Thoracic aorta (tissue), 2 donors: ENCODE data around the gene CACNA1B. TPM values are rescaled to one million over a fixed set of nuclear protein-coding genes. Genes with fewer than 3 reads are reported as not detected.
A peak's percentile ranks its signal among the peaks of the same experiment; 100 is the strongest.
"Not testable (repeated sequence)": the region's sequence is repeated elsewhere in the genome, so short reads cannot be mapped to it uniquely, and the experiment has no call there.

Source experiments
- ATAC-seq: fragments of 150-250 bp; one replicate; pipeline ENCODE4 v1.8.0; 2017; ENCODE audit warnings: low read depth; ENCODE audit not compliant: insufficient number of reproducible peaks, low FRiP score
- DNase-seq: peaks from one replicate; pipeline ENCODE4 v3.0.0-alpha.2; 2020; ENCODE audit warnings: low spot score
- H3K27ac ChIP-seq, 2 donors: fragments of 200-600 bp; sonication (generic); 1 replicate in 1 of 2; 2 replicates in 1 of 2; pipeline ENCODE4 v1.5.1; 2016; ENCODE audit warnings: mild to moderate bottlenecking in 2 of 2, moderate library complexity in 2 of 2
- H3K27me3 ChIP-seq: fragments of 200-600 bp; sonication (generic); replicated peaks from 2 replicates; pipeline ENCODE4 v1.6.0; 2016; ENCODE audit warnings: mild to moderate bottlenecking; ENCODE audit not compliant: insufficient read depth
- H3K36me3 ChIP-seq: fragments of 200-600 bp; sonication (generic); one replicate; pipeline ENCODE4 v1.5.1; 2016
- H3K4me1 ChIP-seq, 2 donors: fragments of 200-600 bp; sonication (generic); 1 replicate in 1 of 2; 2 replicates in 1 of 2; pipeline versions ENCODE4 v1.5.1 to v1.6.0; 2016; ENCODE audit warnings: low read depth in 2 of 2, mild to moderate bottlenecking in 1 of 2; ENCODE audit not compliant: control insufficient read depth in 1 of 2
- H3K4me3 ChIP-seq: fragments of 200-600 bp; sonication (generic); 2 replicates; pipeline ENCODE4 v1.5.1; 2016; ENCODE audit warnings: mild to moderate bottlenecking
- H3K9me3 ChIP-seq: fragments of 200-600 bp; sonication (generic); 2 replicates; pipeline ENCODE4 v1.5.1; 2016
- CTCF ChIP-seq: fragments of 200-600 bp; sonication (generic); IDR thresholded peaks from one replicate; pipeline ENCODE4 v1.5.1; 2019; ENCODE audit warnings: antibody characterized with exemption
- total RNA-seq, 2 donors: library from RNA; depleted of rRNA; stranded (reverse); fragments of >200 nt; gene quantifications; one replicate each; pipeline versions ENCODE4 v1.1.0 to v1.2.3, GENCODE V29; 2016

Gene CACNA1B
- total RNA-seq, 2 donors from 2014 or later: 0.07 to 0.14 TPM

GRCh38 chr9:138132946-138133705 lies 255.5 kb downstream of the CACNA1B start:
- ATAC-seq, H3K9me3 ChIP-seq, H3K27ac ChIP-seq, H3K4me3 ChIP-seq, H3K27me3 ChIP-seq, DNase-seq, H3K36me3 ChIP-seq, H3K4me1 ChIP-seq: not testable (repeated sequence)

GRCh38 chr9:138134581-138134980 lies 257.0 kb downstream of the CACNA1B start:
- H3K27me3 ChIP-seq, H3K4me3 ChIP-seq, DNase-seq, ATAC-seq, H3K9me3 ChIP-seq, H3K4me1 ChIP-seq, H3K36me3 ChIP-seq, H3K27ac ChIP-seq: not testable (repeated sequence)

GRCh38 chr9:138139096-138139495 lies 261.5 kb downstream of the CACNA1B start:
- H3K27ac ChIP-seq, H3K9me3 ChIP-seq, DNase-seq, H3K4me1 ChIP-seq, H3K4me3 ChIP-seq, H3K36me3 ChIP-seq, ATAC-seq, H3K27me3 ChIP-seq: not testable (repeated sequence)

- not testable (repeated sequence) for ATAC-seq, DNase-seq, H3K36me3 ChIP-seq
Observed at GRCh38 chr9:138140980-138141379, 263.4 kb downstream of the CACNA1B start.

GRCh38 chr9:138142528-138143244 lies 265.1 kb downstream of the CACNA1B start:
- not testable (repeated sequence) for H3K4me1 ChIP-seq

More at GRCh38 chr9:138140980-138141379, 263.4 kb downstream of the CACNA1B start:
- H3K27me3 ChIP-seq, H3K27ac ChIP-seq, H3K4me3 ChIP-seq, H3K9me3 ChIP-seq, H3K4me1 ChIP-seq: not testable (repeated sequence)

GRCh38 chr9:138143491-138143890 lies 265.9 kb downstream of the CACNA1B start:
- not testable (repeated sequence) for DNase-seq, H3K36me3 ChIP-seq, H3K4me3 ChIP-seq, H3K27ac ChIP-seq, ATAC-seq, H3K9me3 ChIP-seq, H3K27me3 ChIP-seq, H3K4me1 ChIP-seq

More at GRCh38 chr9:138142528-138143244, 265.1 kb downstream of the CACNA1B start:
- not testable (repeated sequence) for H3K9me3 ChIP-seq, H3K27ac ChIP-seq, H3K4me3 ChIP-seq, H3K36me3 ChIP-seq, H3K27me3 ChIP-seq, DNase-seq, ATAC-seq

GRCh38 chr9:138147556-138147955 lies 270.0 kb downstream of the CACNA1B start:
- not testable (repeated sequence) for DNase-seq, H3K27me3 ChIP-seq, H3K4me3 ChIP-seq, H3K9me3 ChIP-seq, H3K27ac ChIP-seq, H3K4me1 ChIP-seq, H3K36me3 ChIP-seq, ATAC-seq

- peak; percentile 22 for TF ChIP-seq CTCF
- H3K4me1 ChIP-seq, H3K27ac ChIP-seq, DNase-seq, H3K9me3 ChIP-seq, H3K36me3 ChIP-seq, H3K27me3 ChIP-seq, ATAC-seq: not testable (repeated sequence)
- H3K4me3 ChIP-seq: peak overlapping the region; percentile 60
Observed at GRCh38 chr9:138149672-138150656, 272.4 kb downstream of the CACNA1B start.

GRCh38 chr9:138155788-138156187 lies 278.2 kb downstream of the CACNA1B start:
- H3K9me3 ChIP-seq, DNase-seq, H3K4me3 ChIP-seq, H3K27ac ChIP-seq, ATAC-seq, H3K4me1 ChIP-seq, H3K27me3 ChIP-seq, H3K36me3 ChIP-seq: not testable (repeated sequence)

GRCh38 chr9:138166793-138167192 lies 289.2 kb downstream of the CACNA1B start:
- H3K27ac ChIP-seq, DNase-seq, H3K9me3 ChIP-seq, H3K36me3 ChIP-seq, H3K4me3 ChIP-seq, H3K27me3 ChIP-seq, H3K4me1 ChIP-seq, ATAC-seq: not testable (repeated sequence)
